K562 (cell line): ENCODE data around the gene CDCA4.

ENCODE experiments used
- CAMTA2 ChIP-seq: fragments of 250-450 bp; sonication (Bioruptor Pico); conservative IDR thresholded peaks from 2 replicates; pipeline ENCODE4 v1.5.1; 2022
- CBFB ChIP-seq: sonication (generic); formaldehyde crosslinking; IDR thresholded peaks from 2 replicates; pipeline ENCODE4 v1.4.0; 2020; ENCODE audit warnings: mild to moderate bottlenecking, missing genetic modification reagents
- CBX2 ChIP-seq: fragments of 200-600 bp; sonication (generic); IDR thresholded peaks from one replicate; pipeline ENCODE4 v1.6.1; 2012; ENCODE audit warnings: mild to moderate bottlenecking, low read length, inconsistent platforms; ENCODE audit not compliant: insufficient read depth, poor library complexity, severe bottlenecking
- EZH2 ChIP-seq: IDR thresholded peaks from 2 replicates; pipeline ENCODE4 v1.6.1; 2012; ENCODE audit warnings: low read depth, mild to moderate bottlenecking, inconsistent platforms, low read length, borderline replicate concordance
- FOXK2 ChIP-seq, 2 experiments: fragments of 450-650 bp; IDR thresholded peaks in 1 of 2; conservative IDR thresholded peaks in 1 of 2; 2 replicates each; pipeline ENCODE4 v1.6.1; 2016; ENCODE audit warnings: low read depth in 2 of 2, mild to moderate bottlenecking in 1 of 2
- FUS ChIP-seq: fragments of 200-400 bp; formaldehyde crosslinking; optimal IDR thresholded peaks from 2 replicates; pipeline ENCODE3; 2017; ENCODE audit warnings: low read depth, low read length
- POLR2AphosphoS5 ChIP-seq: IDR thresholded peaks from 2 replicates; pipeline ENCODE4 v1.6.1; 2011; ENCODE audit warnings: mild to moderate bottlenecking, low read depth, low read length, moderate library complexity; ENCODE audit not compliant: control insufficient read depth, insufficient read depth
- RAD21 ChIP-seq, 2 experiments: fragments of 250-450 bp in 1 of 2; fragments of 450-650 bp in 1 of 2; sonication (Bioruptor Pico) in 1 of 2; formaldehyde crosslinking in 1 of 2; IDR thresholded peaks in 1 of 2; conservative IDR thresholded peaks in 1 of 2; 2 replicates each; pipeline versions ENCODE4 v1.4.0 to v1.8.0; 2020 to 2022; ENCODE audit warnings: mild to moderate bottlenecking in 2 of 2, moderate library complexity in 1 of 2
- YY1 ChIP-seq, 3 experiments: IDR thresholded peaks; 2 replicates each; pipeline ENCODE4 v1.6.1; 2011; ENCODE audit warnings: low read length in 2 of 3, mild to moderate bottlenecking in 2 of 3, moderate library complexity in 2 of 3, borderline replicate concordance in 1 of 3, control low read depth in 1 of 3, low read depth in 1 of 3; ENCODE audit not compliant: insufficient read depth in 3 of 3, insufficient replicate concordance in 2 of 3, control insufficient read depth in 1 of 3, insufficient read length in 1 of 3; ENCODE audit errors: extremely low read depth in 1 of 3
- ZNF785 ChIP-seq: fragments of 250-450 bp; sonication (Bioruptor Pico); IDR thresholded peaks from 2 replicates; pipeline ENCODE4 v1.4.0; 2020; ENCODE audit warnings: mild to moderate bottlenecking
- TF ChIP-seq, protein P1 (sequence below), 3 experiments: IDR thresholded peaks in 2 of 3; conservative IDR thresholded peaks in 1 of 3; 2 replicates each; pipeline ENCODE4 v1.5.1; 2011 to 2012; ENCODE audit warnings: low read length in 3 of 3, mild to moderate bottlenecking in 3 of 3, control low read depth in 2 of 3, improper control_type of control experiment in 1 of 3, inconsistent platforms in 1 of 3, low read depth in 1 of 3, mixed read lengths in 1 of 3, moderate library complexity in 1 of 3; ENCODE audit not compliant: insufficient read depth in 2 of 3

DNA sequence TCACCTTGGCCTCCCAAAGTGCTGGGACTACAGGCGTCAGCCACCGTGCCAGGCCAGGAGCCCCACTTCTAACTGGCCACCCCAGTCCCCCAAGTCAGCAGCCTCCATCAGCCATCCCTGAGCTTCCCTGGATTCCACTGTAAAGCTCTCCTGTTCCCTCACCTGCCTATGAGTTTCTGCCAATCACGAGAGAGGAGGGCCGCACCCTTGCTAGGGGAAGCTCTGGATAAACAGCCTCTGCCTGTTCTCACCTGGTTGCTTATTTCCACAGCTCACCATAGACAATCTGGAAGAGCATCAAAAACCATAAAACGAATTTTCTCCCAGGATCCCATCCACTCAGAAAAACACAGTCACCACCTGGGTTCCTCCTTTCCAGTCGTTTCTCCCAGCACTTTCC is 5.0 kb downstream of the CDCA4 start:
- TF ChIP-seq ZNF785 (CRISPR knock-in tag): no peak
- TF ChIP-seq, protein P1, sequence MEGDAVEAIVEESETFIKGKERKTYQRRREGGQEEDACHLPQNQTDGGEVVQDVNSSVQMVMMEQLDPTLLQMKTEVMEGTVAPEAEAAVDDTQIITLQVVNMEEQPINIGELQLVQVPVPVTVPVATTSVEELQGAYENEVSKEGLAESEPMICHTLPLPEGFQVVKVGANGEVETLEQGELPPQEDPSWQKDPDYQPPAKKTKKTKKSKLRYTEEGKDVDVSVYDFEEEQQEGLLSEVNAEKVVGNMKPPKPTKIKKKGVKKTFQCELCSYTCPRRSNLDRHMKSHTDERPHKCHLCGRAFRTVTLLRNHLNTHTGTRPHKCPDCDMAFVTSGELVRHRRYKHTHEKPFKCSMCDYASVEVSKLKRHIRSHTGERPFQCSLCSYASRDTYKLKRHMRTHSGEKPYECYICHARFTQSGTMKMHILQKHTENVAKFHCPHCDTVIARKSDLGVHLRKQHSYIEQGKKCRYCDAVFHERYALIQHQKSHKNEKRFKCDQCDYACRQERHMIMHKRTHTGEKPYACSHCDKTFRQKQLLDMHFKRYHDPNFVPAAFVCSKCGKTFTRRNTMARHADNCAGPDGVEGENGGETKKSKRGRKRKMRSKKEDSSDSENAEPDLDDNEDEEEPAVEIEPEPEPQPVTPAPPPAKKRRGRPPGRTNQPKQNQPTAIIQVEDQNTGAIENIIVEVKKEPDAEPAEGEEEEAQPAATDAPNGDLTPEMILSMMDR (IDR thresholded peaks at IDR 0.05 in 2 of 3, conservative IDR thresholded peaks at IDR 0.05 in 1 of 3; ENCODE audit: insufficient read depth in 2 of 3, low read depth in 1 of 3, low read length in 3 of 3): no peak
- TF ChIP-seq POLR2AphosphoS5: no peak
- no peak for TF ChIP-seq EZH2
- no peak for TF ChIP-seq FOXK2 (conservative IDR thresholded peaks at IDR 0.05 in 1 of 2, IDR thresholded peaks at IDR 0.05 in 1 of 2; ENCODE audit: low read depth in 2 of 2)
- TF ChIP-seq CAMTA2: no peak
- no peak for TF ChIP-seq FUS
- no peak for TF ChIP-seq RAD21 (CRISPR knock-in tag; conservative IDR thresholded peaks at IDR 0.05 in 1 of 2, IDR thresholded peaks at IDR 0.05 in 1 of 2)
- TF ChIP-seq CBFB: no peak
- no peak for TF ChIP-seq CBX2
- TF ChIP-seq YY1 (IDR thresholded peaks at IDR 0.05; ENCODE audit: borderline replicate concordance in 1 of 3, control insufficient read depth in 1 of 3, extremely low read depth in 1 of 3, insufficient read depth in 3 of 3, insufficient read length in 1 of 3, insufficient replicate concordance in 2 of 3, low read depth in 1 of 3, low read length in 2 of 3): no peak
